ENCODE results near the gene PDGFD.

The PDGFD gene

GRCh38 chr11:103994518-103994917, 169.4 kb downstream of the PDGFD start:
- DNase-seq = no peak

DNA sequence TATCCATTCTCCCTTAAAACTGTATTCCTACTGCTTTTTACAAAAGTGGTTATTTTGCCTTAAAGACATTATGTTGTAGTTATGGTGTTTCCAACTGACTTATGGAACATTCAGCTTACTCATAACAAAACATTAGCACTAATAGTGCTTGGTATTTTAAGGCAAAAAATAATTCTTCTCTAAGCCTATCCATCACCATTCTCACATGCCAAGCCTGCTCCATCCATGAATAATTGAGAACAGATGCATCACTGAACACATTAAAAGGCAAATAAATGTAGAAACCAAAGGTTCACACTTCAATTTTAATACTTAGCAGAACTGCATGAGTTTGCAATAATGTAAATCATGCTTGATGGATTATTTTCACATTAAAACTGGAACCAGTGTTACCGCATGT, 169.9 kb downstream of the PDGFD start:
- no peak for DNase-seq

DNA sequence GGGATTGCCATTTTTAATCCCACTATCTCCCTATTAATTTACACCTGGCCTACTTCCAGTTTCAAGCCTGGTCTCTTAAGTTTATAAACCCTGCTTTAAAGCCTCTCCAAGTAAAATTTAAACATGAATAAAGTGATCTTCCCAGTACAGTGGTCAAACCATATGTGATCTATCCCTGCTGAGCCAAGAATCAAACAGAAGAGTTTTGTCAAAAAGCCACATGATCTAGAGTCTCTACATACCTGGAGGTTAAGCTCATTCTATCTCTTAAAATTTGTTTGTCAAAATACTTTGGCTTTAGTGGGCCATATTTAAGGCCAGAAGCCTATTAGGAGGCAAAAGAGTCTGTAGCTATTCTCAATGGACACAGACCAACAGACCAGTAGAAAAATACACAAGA, 170.4 kb downstream of the PDGFD start:
- DNase-seq = no peak

DNA sequence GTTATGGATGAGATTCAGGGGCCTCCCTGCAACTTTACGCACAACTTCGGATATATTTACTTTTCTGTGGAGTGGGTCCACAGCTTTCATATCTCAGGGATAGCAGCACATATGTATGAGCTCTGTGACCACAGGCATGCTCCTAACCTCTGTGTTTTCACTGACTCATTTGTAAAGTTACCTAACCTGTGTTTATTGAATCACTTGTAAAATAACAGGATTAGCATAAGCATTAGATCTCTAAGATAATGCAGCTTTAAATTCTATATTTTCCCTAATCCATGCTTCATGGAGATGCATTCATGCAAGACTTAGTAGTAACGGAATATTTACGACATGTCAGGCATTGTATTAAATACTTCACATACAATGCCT, 175.4 kb downstream of the PDGFD start:
- DNase-seq = no peak

DNA sequence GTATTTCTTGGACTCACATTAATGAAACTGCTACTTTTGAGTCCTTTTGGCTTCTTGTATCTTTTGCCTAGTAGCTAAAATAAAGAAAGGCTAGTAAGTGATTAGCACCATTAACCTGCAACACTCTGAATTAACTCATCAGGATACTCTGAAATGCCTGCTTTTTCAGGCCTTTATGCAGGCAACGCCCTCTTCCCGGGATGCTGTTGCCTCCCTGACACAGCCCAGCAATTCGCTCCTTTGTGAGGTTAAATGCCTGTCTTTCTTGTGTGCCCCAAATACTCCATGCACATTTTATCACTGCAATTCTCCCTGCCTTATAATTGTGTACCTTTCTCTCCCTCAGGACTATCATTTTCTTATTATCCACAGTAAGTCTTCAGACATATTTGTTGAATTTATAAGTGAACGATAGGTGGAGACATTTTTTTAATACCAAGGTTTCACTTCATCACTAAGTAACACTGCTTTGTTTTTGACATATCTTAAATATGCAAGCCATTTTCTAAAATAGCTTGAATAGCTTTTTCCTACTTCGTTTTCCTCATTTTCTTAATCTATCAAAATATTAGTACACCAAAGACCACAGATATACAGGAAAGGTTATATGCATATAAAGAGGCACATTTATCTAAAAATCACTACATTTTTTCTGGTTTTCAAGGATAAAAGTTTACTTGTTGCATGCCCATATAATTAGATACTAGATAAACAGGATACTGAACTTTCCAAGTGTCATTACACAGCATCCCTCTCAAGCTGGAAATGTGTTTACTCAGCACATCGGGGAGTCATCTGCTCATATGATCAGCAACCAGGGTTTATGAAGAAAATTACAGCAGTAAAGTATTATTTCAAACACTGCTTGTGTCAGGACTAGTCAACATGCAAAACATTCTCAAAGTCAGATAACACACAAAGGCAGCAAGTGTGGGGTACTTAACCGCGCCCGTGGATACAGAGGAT, 176.0 kb downstream of the PDGFD start:
- no peak for DNase-seq

GRCh38 chr11:103985041-103985440, 178.9 kb downstream of the PDGFD start:
- no peak for DNase-seq

- DNase-seq = no peak
Measured at GRCh38 chr11:103980108-103980507, 183.8 kb downstream of the PDGFD start.

GRCh38 chr11:103978616-103979595, 185.0 kb downstream of the PDGFD start:
- no peak for DNase-seq

DNA sequence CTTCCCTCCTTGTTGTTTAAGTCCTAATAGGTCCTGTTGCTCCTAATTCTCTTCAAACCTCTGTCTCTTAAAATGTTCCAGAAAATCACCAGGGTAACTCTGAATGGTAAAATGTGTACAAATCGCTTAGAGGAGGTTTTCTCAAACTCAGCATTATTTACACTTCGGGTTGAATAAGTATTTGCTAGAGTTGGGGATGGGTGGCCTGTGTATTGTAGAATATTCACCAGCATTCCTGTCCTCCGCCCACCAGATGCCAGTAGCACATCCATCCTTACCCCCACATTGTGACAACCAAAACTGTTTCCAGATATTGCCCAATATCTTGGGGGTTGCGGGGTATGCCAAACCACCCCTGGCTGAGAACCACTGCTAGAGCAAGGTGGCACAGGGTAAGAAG, 191.9 kb downstream of the PDGFD start:
- no peak for DNase-seq

DNA sequence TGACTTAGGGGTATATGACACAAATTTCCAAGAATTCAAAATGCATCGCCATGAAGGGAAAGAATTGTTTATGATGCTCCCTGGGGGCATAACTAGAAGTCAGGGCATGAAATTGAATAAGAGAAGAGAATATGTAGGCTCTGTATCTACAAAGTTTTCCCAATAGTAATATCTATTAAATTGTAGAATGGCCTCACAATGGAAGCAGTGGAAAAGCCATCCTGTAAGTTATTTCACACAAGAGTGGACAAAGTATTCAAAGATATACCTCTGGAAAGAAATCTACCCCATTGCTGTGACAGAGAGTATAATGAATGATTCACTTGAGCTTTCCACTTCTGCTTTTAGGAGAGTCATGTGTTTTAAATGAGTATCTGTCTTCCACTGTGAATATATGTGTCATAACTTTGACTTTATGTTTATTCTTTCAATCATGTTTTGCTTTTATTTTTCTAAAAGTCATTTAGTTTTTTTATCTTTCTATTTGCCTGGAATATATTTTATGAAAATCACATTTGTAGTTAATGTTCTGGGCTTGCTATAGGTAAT, 193.2 kb downstream of the PDGFD start:
- no peak for DNase-seq

- no peak for DNase-seq
Measured at GRCh38 chr11:103968685-103969084, 195.3 kb downstream of the PDGFD start.

GRCh38 chr11:103967985-103968384, 196.0 kb downstream of the PDGFD start:
- DNase-seq = no peak

GRCh38 chr11:103964390-103964789, 199.6 kb downstream of the PDGFD start:
- DNase-seq = no peak

- DNase-seq = no peak
Measured at GRCh38 chr11:103963648-103964047, 200.3 kb downstream of the PDGFD start.

DNA sequence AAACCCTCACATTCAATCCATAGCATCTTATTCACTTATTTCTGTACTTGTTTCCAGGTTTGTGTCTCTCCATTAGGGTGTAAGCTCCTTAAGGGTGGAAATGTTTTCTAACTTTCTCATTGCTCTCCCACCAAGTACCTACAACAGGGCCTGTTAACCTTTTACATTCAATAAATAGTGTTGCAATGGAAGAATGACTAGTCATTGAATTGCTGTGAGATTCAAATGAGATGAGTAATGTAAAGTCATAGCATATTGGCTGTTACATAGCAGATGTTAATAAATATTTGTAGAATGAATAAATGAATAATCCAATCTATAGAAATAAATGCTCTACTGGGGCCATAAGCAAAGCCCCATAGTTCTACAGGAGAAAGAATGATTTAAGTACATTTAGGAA, 202.9 kb downstream of the PDGFD start:
- DNase-seq = no peak

DNA sequence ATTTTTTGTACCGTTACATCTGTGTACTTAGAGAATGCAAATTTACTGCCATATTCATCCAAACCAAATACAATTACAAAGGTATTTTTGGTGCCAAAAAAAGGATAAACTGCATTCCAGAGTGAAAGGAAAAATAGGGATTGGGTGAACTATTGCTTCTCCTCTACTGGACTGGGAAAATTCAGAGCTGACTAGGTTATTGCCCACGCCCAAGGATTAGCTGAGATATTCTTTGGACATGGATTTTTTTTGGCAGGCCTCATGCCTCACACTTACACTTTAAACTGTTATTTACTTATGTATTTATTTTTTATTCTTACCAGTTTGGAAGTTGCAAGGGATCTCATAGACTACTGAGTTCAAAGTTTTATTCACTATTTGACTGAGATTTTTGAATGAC, 203.8 kb downstream of the PDGFD start:
- no peak for DNase-seq

GRCh38 chr11:103959279-103959942, 204.5 kb downstream of the PDGFD start:
- DNase-seq = no peak

DNA sequence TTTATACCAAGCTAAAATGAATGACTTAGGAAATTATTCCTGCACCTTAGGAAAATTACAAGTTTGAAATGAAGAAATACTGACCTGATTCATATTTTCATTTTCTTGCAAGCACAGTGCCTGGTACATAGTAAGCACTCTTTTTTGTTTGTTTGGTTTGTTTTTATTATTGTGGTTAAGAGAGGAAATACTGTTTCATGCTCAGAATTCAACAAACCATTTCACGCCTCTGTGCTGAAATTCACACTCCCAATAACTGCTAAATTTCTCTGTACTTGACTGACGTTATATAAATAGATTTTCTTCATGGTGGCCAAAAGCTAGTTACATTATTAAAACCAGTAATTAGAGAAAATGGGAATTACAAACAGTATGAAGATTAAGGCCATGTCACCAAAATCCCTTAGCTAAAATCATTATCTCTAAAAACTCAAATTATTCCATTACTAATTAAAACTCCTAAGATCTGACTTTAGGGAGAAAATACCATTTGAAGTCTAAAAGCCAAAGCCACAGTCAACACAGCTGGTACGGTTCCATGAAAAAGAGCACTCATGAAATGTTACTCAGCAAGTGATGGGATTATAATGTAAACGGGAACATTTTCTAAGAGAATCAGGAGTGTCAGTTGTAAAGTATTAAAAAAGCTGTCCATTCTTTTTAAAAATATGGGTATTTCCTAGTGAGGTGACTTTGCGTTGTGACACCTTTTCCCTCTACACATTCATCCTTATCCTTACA, 205.3 kb downstream of the PDGFD start:
- no peak for DNase-seq

DNA sequence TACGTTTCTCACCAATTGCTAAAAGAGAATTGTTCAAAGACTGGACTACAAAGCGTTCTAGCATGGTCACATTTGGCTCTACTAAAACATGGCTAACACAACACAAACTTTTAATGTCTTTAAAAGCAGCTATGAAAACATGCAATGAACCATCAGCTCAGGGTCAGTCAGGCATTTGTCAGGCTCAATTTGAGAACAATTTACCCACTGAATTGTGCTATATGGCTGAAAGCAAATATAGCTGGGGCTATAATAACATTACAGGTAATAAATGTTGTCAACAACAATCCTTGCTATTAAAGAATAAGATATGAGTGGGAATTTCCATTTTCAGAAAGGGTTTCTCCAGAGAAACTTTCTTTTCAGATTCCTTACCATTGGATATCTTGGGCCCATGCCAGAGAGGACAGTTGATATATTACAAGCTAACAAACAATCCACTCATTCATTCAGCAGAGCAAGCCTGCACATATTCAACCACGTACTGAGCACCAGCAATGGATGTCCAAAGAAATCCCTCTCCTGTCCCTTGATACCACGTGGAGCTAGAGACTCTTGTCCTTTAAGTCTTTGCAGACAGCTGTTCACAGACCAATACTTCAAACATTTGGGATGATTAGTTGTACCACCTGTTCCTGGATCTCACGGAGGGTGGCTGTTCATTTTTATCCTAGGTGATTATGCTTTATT, 210.0 kb downstream of the PDGFD start:
- DNase-seq = no peak

GRCh38 chr11:103949781-103950180, 214.2 kb downstream of the PDGFD start:
- DNase-seq = no peak

- no peak for DNase-seq
Measured at GRCh38 chr11:103948187-103948763, 215.7 kb downstream of the PDGFD start.

All from NCI-H1694 treated with DMSO at 0.1 percent for 48 hours (cell line).